T-helper 1 cell treated with Interleukin-12 subunit alpha and Interleukin-12 subunit beta and Interleukin-4 antibody, amounts not matched to agents 30 μg/mL and 1 μg/mL, for 36 hours (primary cell): ENCODE measurements around the gene ZFPM1.

Experiments used
- H3K27ac Mint-ChIP-seq: one replicate; pipeline ENCODE4 v1.8.0; 2021; ENCODE audit warnings: mild to moderate bottlenecking, mixed read lengths
- H3K27me3 Mint-ChIP-seq: one replicate; pipeline ENCODE4 v1.8.0; 2021; ENCODE audit warnings: low read depth, mixed read lengths
- H3K36me3 Mint-ChIP-seq: one replicate; pipeline ENCODE4 v1.8.0; 2021; ENCODE audit warnings: low read depth, mixed read lengths
- H3K4me1 Mint-ChIP-seq: one replicate; pipeline ENCODE4 v1.8.0; 2021; ENCODE audit warnings: low read depth, mixed read lengths
- H3K4me3 Mint-ChIP-seq: one replicate; pipeline ENCODE4 v1.8.0; 2021; ENCODE audit warnings: mild to moderate bottlenecking, moderate library complexity, mixed read lengths
- H3K9me3 Mint-ChIP-seq: one replicate; pipeline ENCODE4 v1.8.0; 2021; ENCODE audit warnings: mixed read lengths

Gene ZFPM1

DNA sequence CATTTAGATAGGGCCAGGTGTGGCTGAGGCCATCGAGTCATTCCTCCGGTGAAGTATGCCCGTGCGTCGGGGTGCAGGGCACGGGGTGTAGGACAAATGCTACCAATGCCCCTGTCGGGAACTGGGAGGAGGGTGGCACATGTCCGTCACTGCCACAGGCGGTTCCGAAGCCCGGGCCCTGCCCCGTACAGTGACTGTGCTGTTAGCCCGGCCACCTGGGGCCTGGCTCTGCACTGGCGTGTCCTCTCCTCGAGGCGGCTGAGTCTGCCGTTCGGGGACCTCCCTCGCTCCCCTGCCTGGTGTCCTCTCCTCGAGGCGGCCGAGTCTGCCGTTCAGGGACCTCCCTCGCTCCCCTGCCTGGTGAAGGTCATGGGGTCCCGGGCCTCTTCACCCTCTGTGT lies 7.0 kb upstream of the ZFPM1 start:
- Mint-ChIP-seq H3K36me3 (no peaks in the 10 kb centered on the region), H3K4me3 (no peak overlapping the region), H3K4me1 (no peaks in the 10 kb centered on the region), H3K27me3 (peaks cover 3% of the 10 kb centered on the region), H3K9me3 (no peaks in the 10 kb centered on the region), H3K27ac (no peak overlapping the region)

DNA sequence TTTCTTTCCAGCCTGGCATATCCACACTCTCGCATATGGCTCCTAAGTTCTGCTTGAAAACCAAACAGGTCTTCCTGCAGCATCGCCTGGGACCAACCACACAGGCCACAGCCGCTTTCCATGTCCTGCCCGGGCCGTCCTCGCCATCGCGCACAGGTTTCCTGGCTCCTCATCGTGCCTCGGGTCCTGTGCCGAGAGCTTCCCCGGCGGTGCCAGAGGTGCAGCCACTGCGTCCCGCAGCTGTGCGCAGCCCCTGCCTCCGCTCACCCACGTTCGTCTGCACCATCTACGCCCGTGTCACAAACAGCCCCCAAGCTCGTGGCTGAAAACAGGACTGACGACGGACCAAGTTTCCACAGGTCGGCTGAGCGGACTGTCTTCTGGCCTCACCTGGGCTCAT lies 6.3 kb upstream of the ZFPM1 start:
- Mint-ChIP-seq H3K4me3 (no peak overlapping the region), H3K36me3 (no peaks in the 10 kb centered on the region), H3K9me3 (no peaks in the 10 kb centered on the region), H3K27me3 (peaks cover 7% of the 10 kb centered on the region), H3K27ac (no peak overlapping the region), H3K4me1 (peaks cover under 1% of the 10 kb centered on the region)

DNA sequence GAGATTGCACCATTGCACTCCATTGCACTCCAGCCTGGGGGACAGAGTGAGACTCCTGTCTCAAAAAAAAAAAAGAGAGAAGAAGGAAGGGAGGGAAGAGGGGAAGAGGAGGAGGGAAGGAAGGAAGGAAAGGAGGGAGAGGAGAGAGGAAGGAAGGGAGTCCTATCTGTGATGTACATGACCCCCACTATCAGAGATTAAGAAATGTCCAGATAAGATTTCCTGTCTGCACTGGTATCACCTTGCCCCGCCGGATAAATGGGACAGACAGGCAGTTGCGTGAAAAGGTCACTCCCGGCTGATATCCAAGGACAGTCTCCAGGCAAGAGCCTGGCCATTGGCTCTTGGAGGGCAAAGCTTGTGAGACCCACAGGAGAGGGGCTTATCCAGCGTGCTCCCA lies 5.2 kb upstream of the ZFPM1 start:
- Mint-ChIP-seq H3K27me3 (peaks cover 7% of the 10 kb centered on the region), H3K27ac (no peak overlapping the region), H3K4me3 (no peak overlapping the region), H3K9me3 (no peaks in the 10 kb centered on the region), H3K36me3 (no peaks in the 10 kb centered on the region), H3K4me1 (peaks cover 5% of the 10 kb centered on the region)

DNA sequence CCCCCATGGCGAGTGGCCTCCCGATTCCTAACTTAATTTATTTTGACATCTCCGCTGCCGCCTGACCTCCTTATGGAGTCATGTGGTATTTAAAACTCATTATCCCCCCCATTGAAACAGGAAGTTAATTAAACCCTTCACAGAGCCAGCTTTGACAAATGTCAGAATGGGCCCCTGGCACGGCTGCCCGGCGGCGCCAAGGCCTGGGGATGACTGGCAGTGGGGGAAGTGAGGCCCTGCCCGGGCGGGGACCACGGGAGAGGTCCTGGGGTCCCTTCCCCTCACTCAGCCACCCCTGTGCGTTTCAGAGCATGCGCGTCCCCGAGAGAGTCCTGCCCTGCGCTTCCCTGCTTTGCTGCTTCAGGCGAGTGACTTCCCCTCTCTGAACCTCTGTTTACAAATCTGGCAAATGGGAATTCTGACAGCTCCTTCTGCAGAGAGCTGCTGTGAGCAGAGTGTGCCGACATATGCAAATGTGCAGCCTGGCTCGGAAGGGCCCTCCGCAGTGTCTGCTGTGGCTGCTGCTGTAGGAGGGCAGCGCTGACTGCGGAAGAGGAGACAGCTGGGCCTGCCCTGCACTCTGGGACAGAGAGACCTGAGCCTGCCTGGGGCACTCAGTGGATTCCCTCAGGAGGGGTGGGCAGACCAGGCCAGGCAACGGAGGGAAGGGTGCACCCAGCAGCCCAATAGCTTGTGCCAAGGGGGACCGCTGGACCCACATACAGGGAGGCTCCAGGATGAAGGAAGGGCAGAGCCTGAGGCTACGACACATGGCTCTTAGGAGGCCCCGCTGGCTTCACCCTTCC lies 4.4 kb upstream of the ZFPM1 start:
- H3K36me3 Mint-ChIP-seq = no peaks in the 10 kb centered on the region
- H3K27ac Mint-ChIP-seq = no peak overlapping the region
- no peaks in the 10 kb centered on the region for H3K9me3 Mint-ChIP-seq
- no peak overlapping the region for H3K4me3 Mint-ChIP-seq
- peaks cover 7% of the 10 kb centered on the region for H3K27me3 Mint-ChIP-seq
- peaks cover 5% of the 10 kb centered on the region for H3K4me1 Mint-ChIP-seq

DNA sequence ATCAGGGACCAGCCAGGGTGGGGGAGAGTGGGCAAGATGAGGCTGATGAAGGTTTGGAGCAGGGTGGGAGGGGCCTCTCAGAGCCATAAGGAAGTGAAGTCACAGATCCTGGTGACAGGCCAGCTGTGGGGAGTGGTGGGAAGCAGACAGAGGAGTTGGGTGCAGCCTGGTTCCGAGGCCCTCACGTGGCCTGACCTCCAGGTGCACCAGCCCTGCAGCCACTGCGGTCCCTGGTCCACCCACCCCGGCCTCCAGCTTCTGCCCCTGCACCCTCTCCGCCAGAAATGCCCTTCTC lies 3.9 kb upstream of the ZFPM1 start:
- Mint-ChIP-seq H3K9me3 (no peaks in the 10 kb centered on the region), H3K27ac (no peak overlapping the region), H3K36me3 (no peaks in the 10 kb centered on the region), H3K4me3 (no peak overlapping the region), H3K4me1 (peaks cover 5% of the 10 kb centered on the region), H3K27me3 (peaks cover 7% of the 10 kb centered on the region)

DNA sequence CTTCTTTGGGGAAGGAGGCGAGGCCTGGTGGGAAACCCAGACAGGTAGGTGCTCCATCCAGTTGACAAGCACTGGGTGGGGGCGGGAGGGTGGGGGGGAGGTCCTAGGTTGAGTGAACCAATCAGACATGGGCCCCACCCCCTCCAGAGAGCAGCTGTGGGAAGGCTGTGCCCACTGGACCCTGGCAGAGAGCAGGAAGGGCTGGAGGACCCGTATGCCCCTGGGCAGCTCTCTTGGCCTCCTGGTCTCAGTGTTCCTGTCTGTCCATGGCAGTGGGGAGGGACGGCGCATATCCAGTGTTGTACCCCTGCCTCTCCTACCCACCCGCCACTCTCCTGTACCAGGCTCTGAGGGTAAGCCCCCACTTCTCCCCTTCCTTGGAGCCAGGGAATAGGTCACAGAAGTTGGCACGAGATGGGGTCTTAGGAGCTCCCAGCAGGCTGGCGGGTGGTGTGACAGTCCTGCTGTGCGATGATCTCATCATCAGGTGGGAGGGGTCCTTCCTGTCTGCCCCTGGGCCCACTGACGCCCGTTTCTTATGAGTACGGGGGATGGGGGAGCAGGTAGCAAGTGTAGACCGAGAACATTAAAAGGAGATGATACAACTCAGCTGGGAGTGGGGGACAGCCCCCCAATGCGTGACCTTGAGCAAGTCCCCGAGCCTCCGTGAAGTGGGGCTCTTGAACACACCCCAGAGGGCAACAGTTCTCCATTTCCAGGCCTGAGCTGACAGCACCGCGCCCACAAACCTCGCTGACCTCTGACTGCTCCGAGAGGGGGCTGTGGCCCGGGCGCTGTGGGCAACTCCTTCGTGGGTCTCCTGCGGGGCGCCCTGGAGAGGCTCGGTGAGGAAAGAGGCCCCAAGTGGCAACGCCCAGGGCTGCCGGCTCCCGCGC lies 1.2 kb upstream of the ZFPM1 start:
- H3K4me1 Mint-ChIP-seq = peaks cover 16% of the 10 kb centered on the region
- peaks cover 7% of the 10 kb centered on the region for H3K27me3 Mint-ChIP-seq
- peak overlapping the region; percentile 79 for H3K27ac Mint-ChIP-seq
- no peaks in the 10 kb centered on the region for H3K36me3 Mint-ChIP-seq
- H3K4me3 Mint-ChIP-seq = peak overlapping the region; percentile 78
- no peaks in the 10 kb centered on the region for H3K9me3 Mint-ChIP-seq

DNA sequence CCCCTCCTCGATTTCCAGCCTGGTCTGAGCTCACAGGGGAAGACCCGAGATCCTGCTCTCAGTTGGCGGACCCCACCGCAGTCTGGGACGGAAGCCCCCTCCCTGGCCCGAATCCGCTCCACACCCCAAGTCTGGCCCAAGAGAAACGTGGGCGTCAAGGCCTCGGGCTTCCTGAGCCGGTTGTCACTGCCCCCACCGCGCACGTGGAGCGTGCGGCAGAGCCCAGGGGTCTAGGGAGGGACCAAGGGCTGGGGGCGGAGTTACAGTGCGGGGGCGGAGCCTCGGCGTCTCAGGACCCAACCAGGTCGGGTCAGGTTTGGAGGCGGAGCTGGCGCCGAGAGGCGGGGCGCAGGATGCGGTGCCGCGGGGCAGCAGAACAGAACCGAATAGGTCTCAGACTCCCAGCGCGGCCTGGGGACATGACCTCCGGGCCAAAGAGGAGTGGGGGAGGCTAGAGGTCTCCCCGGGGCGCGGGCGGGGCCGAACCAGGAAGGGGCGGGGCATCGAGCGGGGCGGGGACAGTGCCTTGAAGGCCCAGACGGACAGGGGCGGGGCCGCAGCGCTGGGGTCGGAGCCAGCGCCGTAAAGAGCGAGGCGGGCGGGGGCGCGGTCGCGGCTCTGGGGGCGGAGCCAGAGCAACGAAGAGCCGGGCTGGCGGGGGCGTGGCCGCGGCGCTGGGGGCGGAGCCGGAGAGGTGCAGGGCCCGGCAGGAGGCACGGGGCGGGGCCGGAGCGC lies 431 bp upstream of the ZFPM1 start:
- H3K27me3 Mint-ChIP-seq = peaks cover 6% of the 10 kb centered on the region
- H3K4me1 Mint-ChIP-seq = peaks cover 18% of the 10 kb centered on the region
- no peaks in the 10 kb centered on the region for H3K9me3 Mint-ChIP-seq
- H3K36me3 Mint-ChIP-seq = no peaks in the 10 kb centered on the region
- H3K27ac Mint-ChIP-seq = peak overlapping the region; percentile 79
- H3K4me3 Mint-ChIP-seq = peak overlapping the region; percentile 78

DNA sequence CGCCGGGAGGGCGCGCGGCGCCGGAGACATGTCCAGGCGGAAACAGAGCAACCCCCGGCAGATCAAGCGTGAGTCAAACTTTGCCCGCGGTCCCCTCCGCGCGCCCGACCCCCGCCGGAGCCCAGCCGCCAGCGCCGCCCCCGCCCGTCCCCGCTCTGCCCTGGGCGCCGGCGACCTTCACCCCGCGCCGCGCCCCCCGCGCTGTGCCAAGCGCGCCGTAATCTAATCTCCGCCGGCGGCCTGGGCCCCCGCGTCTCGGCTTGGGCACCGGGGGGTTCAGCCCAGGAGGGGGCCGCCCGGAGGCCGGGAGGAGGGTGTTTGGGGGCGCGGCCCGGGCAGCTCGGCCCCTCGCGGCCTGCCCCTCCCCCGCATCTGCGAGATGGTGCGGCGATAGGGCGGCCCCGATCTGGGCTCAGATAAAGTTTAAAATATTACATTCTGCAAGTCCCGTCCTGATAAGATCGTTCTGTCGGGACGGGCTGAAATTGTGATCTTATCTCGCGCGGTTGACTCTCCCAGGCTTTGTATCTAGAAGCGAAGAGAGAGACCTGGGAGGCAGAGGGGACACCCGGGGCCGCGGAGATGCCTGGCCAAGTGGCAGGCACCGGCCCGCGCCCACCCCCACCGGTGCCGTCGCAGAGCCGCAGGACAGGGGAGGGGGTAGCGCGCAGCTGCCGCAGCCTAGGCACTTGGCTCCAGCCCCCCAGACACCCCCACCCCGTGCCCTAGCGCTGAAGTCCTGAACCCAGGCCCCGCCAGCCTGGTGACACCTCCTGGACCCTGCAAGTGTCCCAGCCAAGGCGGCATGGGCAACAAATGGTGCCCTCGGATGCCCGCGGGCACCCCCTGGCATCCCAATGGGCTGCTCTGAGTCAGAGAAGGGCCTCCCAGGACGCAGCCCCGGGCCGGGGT lies 787 bp downstream of the ZFPM1 start:
- peak overlapping the region; percentile 89 for H3K4me3 Mint-ChIP-seq

DNA sequence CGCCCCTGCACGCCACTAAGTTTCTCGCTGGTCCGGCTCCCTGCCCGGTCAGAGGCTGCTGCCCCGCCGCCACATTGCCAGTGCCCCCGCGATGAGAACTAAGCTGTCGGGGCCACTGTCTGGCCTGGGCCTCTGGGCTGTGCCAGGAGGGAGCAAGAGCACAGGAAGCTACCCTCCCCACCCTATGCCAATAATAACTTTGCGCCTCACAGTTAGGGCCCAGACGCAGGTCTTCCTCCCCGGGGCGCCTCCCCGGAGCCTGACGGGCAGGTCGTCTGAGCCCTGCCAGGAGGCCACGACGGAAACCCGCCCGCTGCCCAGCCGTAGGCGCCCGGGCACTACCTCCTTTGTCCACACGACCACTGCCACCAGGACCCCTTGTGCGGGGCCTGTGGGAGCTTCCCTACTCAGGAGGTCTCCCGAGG lies 1.5 kb downstream of the ZFPM1 start:
- Mint-ChIP-seq H3K9me3 (no peaks in the 10 kb centered on the region), H3K27ac (peak overlapping the region; percentile 84), H3K36me3 (no peaks in the 10 kb centered on the region), H3K4me1 (peaks cover 18% of the 10 kb centered on the region), H3K4me3 (peak overlapping the region; percentile 89), H3K27me3 (peaks cover 4% of the 10 kb centered on the region)

More for the DNA sequence above, 787 bp downstream of the ZFPM1 start:
- Mint-ChIP-seq H3K4me1 (peaks cover 18% of the 10 kb centered on the region), H3K9me3 (no peaks in the 10 kb centered on the region), H3K27ac (no peak overlapping the region), H3K36me3 (no peaks in the 10 kb centered on the region), H3K27me3 (peaks cover 4% of the 10 kb centered on the region)

DNA sequence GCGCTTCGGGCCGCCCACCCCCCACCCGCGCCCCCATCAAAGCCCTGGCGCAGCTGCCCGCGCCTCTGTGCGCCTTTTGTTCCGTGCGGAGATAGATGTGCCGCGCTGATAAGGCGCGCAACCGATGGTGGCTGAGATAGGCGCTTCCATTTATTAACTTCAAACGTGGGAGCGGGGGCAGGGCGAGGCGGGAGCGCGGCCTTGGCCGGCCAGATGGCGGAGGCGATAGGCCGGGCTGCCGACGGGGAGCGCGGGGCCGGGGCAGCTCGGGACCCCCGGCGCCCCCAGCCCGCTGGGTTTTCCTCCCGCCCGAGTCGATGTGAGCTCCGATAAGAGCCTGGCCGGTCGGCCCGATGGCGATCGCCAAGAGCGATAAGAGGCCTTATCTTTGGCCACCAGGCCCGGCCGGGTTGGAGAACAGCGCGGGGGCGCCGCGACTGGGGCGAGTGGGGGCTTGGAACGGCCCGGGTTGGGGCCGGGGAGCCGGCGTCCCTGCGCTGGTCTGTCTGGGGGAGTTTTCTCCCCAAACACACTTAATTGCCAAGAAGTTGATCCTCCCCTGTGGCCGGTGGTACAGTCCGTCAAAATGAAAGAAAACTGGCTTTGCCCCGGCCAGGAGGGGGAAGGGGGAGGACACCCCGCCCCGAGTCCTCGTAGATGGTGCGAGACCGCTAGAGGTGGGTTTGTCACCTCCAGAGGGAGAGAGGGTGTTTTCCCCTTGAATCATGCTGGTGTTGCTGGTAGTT lies 2.7 kb downstream of the ZFPM1 start:
- Mint-ChIP-seq H3K27me3 (peaks cover 4% of the 10 kb centered on the region), H3K27ac (peak overlapping the region; percentile 81), H3K36me3 (no peaks in the 10 kb centered on the region), H3K9me3 (no peaks in the 10 kb centered on the region), H3K4me3 (peak overlapping the region; percentile 65), H3K4me1 (peaks cover 21% of the 10 kb centered on the region)

DNA sequence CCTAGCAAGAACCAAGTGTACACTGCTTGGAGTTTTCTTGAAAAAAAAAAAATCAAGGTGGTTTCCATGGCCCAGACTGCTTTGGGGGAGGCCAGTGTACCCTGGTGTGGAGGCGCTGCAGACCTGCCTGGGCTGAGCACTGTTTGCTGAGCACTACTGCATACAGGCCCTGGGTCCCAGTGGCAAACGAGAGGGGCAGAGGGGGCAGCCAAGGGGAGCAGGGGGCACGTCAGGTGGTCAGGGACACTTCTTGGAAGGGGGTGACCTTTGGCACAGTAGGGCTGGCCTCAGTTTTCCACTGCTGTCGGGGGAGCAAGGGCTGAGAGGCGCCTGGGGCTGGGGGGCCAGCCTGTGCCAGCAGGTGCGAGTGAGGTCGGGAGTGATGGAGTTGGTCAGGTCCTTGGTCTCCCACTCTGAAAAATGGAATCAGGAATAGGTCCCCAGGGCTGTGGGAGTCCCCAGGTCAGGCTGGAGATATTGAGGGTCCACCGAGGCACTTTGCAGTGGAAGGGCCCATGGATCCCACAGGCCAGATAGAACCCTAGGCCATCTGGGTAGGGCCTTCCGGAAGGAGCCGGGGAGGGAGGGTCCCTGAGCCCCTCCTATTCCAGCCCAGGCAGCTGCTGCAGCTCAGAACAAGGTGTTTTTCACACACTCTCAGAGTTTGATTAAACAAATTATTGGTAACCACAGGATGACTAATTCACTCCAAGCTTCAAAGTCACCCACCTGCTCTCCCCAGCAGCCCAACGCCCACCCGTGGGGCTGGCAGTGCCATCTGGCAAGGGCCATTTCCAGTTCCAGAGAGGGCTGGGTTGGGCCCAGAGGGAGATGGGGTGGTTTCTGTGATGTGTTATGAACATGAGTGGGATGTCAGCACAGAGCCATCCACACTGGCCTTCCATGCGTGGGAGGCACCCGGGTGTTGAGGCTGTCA lies 3.5 kb downstream of the ZFPM1 start:
- H3K9me3 Mint-ChIP-seq = no peaks in the 10 kb centered on the region
- peaks cover 22% of the 10 kb centered on the region for H3K4me1 Mint-ChIP-seq
- H3K27me3 Mint-ChIP-seq = no peaks in the 10 kb centered on the region
- peak overlapping the region; percentile 65 for H3K4me3 Mint-ChIP-seq
- H3K36me3 Mint-ChIP-seq = no peaks in the 10 kb centered on the region
- peak overlapping the region; percentile 81 for H3K27ac Mint-ChIP-seq

DNA sequence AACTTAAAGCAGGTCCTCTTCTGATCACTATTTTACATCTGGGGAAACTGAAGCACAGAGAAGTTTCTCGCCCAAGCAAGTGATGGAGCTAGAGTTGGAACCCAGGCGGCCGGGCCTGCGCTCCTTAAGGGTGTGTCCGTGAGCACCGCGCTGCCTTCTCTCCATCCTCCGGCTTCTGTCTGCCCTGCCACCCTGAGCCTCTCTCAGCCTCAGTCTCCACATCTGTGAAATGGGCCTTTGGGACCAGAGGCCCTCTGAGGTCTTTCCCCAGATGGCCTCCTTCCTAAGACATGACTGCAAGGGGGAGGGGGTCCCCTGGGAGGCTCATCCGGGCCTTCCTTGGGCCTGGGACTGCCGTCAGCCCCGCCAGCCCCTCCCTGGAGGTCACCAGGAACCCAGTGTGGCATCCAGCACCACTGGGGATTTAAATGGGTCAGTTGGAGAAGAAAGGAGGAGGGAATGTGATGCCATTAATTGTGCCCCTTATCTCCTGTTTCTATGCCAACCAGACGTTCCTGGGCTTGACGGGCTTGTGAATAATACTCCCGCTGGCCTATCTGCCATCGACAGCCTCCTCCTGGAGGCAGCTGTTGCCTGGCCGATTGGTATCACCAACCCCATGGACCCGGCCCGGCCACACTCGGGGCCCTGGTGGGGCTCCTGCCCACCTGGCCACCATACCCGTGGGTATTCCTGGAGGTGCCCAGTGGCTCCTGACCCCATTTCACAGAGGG lies 5.1 kb downstream of the ZFPM1 start:
- no peak overlapping the region for H3K4me3 Mint-ChIP-seq
- H3K27me3 Mint-ChIP-seq = no peaks in the 10 kb centered on the region
- no peaks in the 10 kb centered on the region for H3K9me3 Mint-ChIP-seq
- no peaks in the 10 kb centered on the region for H3K36me3 Mint-ChIP-seq
- peaks cover 17% of the 10 kb centered on the region for H3K4me1 Mint-ChIP-seq
- no peak overlapping the region for H3K27ac Mint-ChIP-seq
